ENCODE measurements around the gene AP2A2. TPM values are rescaled to one million over a fixed set of nuclear protein-coding genes. Genes with fewer than 3 reads are reported as not detected.

AP2A2 gene
- total RNA-seq, 1 donor, result 50.7 TPM

- no peak for DNase-seq (ENCODE audit: insufficient read length, low spot score, missing footprints)
- Histone ChIP-seq H3K4me2 (ENCODE audit: insufficient read depth, low read length) (no peak overlapping the region), H3K79me2 (ENCODE audit: insufficient read depth, low read length) (no peaks in the 10 kb centered on the region), H3K36me3 (ENCODE audit: insufficient read depth, low read length) (no peaks in the 10 kb centered on the region), H3K27ac (ENCODE audit: low read depth, low read length) (no peak overlapping the region), H3K4me1 (ENCODE audit: insufficient read depth, low read length) (no peaks in the 10 kb centered on the region), H4K20me1 (ENCODE audit: insufficient read depth, low read length) (peaks cover 5% of the 10 kb centered on the region), H3K9me3 (ENCODE audit: low read depth, low read length) (no peaks in the 10 kb centered on the region), H3K27me3 (ENCODE audit: insufficient read depth, low read length) (no peaks in the 10 kb centered on the region), H2AFZ (ENCODE audit: low read length) (no peak overlapping the region), H3K4me3 (ENCODE audit: insufficient read depth, low read length) (no peak overlapping the region)
- TF ChIP-seq CTCF (IDR thresholded peaks at IDR 0.05; ENCODE audit: extremely low read depth, low read depth, low read length), result no peak
Measured at GRCh38 chr11:1023811-1024596, 98.3 kb downstream of the AP2A2 start.

- DNase-seq (ENCODE audit: insufficient read length, low spot score, missing footprints), result no peak
- no peaks in the 10 kb centered on the region for H3K27me3 ChIP-seq (ENCODE audit: insufficient read depth, low read length)
- no peaks in the 10 kb centered on the region for H3K9me3 ChIP-seq (ENCODE audit: low read depth, low read length)
- no peak overlapping the region for H2AFZ ChIP-seq (ENCODE audit: low read length)
- H3K4me1 ChIP-seq (ENCODE audit: insufficient read depth, low read length), result no peaks in the 10 kb centered on the region
- no peak overlapping the region for H3K4me2 ChIP-seq (ENCODE audit: insufficient read depth, low read length)
- peaks cover 4% of the 10 kb centered on the region for H4K20me1 ChIP-seq (ENCODE audit: insufficient read depth, low read length)
- H3K27ac ChIP-seq (ENCODE audit: low read depth, low read length), result no peak overlapping the region
- H3K4me3 ChIP-seq (ENCODE audit: insufficient read depth, low read length), result no peak overlapping the region
- H3K79me2 ChIP-seq (ENCODE audit: insufficient read depth, low read length), result no peaks in the 10 kb centered on the region
- TF ChIP-seq CTCF (IDR thresholded peaks at IDR 0.05; ENCODE audit: extremely low read depth, low read depth, low read length), result no peak
- no peaks in the 10 kb centered on the region for H3K36me3 ChIP-seq (ENCODE audit: insufficient read depth, low read length)
Measured at GRCh38 chr11:1024597-1025409, 99.1 kb downstream of the AP2A2 start.

GRCh38 chr11:1025410-1026162, 99.9 kb downstream of the AP2A2 start:
- Histone ChIP-seq H3K27me3 (ENCODE audit: insufficient read depth, low read length) (no peaks in the 10 kb centered on the region), H3K36me3 (ENCODE audit: insufficient read depth, low read length) (no peaks in the 10 kb centered on the region), H3K79me2 (ENCODE audit: insufficient read depth, low read length) (no peaks in the 10 kb centered on the region), H3K27ac (ENCODE audit: low read depth, low read length) (no peak overlapping the region), H3K4me3 (ENCODE audit: insufficient read depth, low read length) (no peak overlapping the region), H3K4me2 (ENCODE audit: insufficient read depth, low read length) (no peak overlapping the region), H3K9me3 (ENCODE audit: low read depth, low read length) (no peaks in the 10 kb centered on the region), H3K4me1 (ENCODE audit: insufficient read depth, low read length) (no peaks in the 10 kb centered on the region), H4K20me1 (ENCODE audit: insufficient read depth, low read length) (no peaks in the 10 kb centered on the region), H2AFZ (ENCODE audit: low read length) (no peak overlapping the region)
- no peak for TF ChIP-seq CTCF (IDR thresholded peaks at IDR 0.05; ENCODE audit: extremely low read depth, low read depth, low read length)
- no peak for DNase-seq (ENCODE audit: insufficient read length, low spot score, missing footprints)

- Histone ChIP-seq H3K4me2 (ENCODE audit: insufficient read depth, low read length) (no peak overlapping the region), H4K20me1 (ENCODE audit: insufficient read depth, low read length) (no peaks in the 10 kb centered on the region), H2AFZ (ENCODE audit: low read length) (no peak overlapping the region), H3K9me3 (ENCODE audit: low read depth, low read length) (no peaks in the 10 kb centered on the region), H3K27me3 (ENCODE audit: insufficient read depth, low read length) (no peaks in the 10 kb centered on the region), H3K36me3 (ENCODE audit: insufficient read depth, low read length) (no peaks in the 10 kb centered on the region), H3K27ac (ENCODE audit: low read depth, low read length) (no peak overlapping the region), H3K4me1 (ENCODE audit: insufficient read depth, low read length) (no peaks in the 10 kb centered on the region), H3K4me3 (ENCODE audit: insufficient read depth, low read length) (no peak overlapping the region), H3K79me2 (ENCODE audit: insufficient read depth, low read length) (no peaks in the 10 kb centered on the region)
- DNase-seq (ENCODE audit: insufficient read length, low spot score, missing footprints), result no peak
- TF ChIP-seq CTCF (IDR thresholded peaks at IDR 0.05; ENCODE audit: extremely low read depth, low read depth, low read length), result no peak
Measured at GRCh38 chr11:1026163-1026450, 100.4 kb downstream of the AP2A2 start.
